SK-N-SH treated with all-trans-retinoic acid at 6 μM for 48 hours (cell line): ENCODE data around the gene GGNBP2.

ENCODE experiments used
- CSDC2 ChIP-seq: fragments of 250-450 bp; sonication (Bioruptor Pico); IDR thresholded peaks from 2 replicates; pipeline ENCODE4 v1.5.0; 2020; ENCODE audit warnings: mild to moderate bottlenecking, moderate library complexity
- ESRRG ChIP-seq: fragments of 250-450 bp; sonication (Bioruptor Pico); IDR thresholded peaks from 2 replicates; pipeline ENCODE4 v1.6.1; 2021; ENCODE audit warnings: mild to moderate bottlenecking
- GLIS3 ChIP-seq: fragments of 250-450 bp; sonication (Bioruptor Pico); IDR thresholded peaks from 2 replicates; pipeline ENCODE4 v1.5.0; 2020; ENCODE audit warnings: mild to moderate bottlenecking, moderate library complexity
- OSR1 ChIP-seq: fragments of 250-450 bp; sonication (Bioruptor Pico); IDR thresholded peaks from 2 replicates; pipeline ENCODE4 v1.8.0; 2022; ENCODE audit warnings: moderate library complexity, mild to moderate bottlenecking, inconsistent platforms
- RARB ChIP-seq: fragments of 250-450 bp; sonication (Bioruptor Pico); IDR thresholded peaks from 2 replicates; pipeline ENCODE4 v1.8.0; 2021; ENCODE audit warnings: mild to moderate bottlenecking, moderate library complexity
- TCF4 ChIP-seq: fragments of 250-450 bp; sonication (Bioruptor Pico); IDR thresholded peaks from 2 replicates; pipeline ENCODE4 v1.8.0; 2021; ENCODE audit warnings: mild to moderate bottlenecking, moderate library complexity, borderline replicate concordance
- TF ChIP-seq, protein P1 (sequence below): fragments of 250-450 bp; sonication (Bioruptor Pico); IDR thresholded peaks from 2 replicates; pipeline ENCODE4 v1.5.1; 2020; ENCODE audit warnings: low read depth, mild to moderate bottlenecking, moderate library complexity
- TF ChIP-seq, protein P2 (sequence below): fragments of 250-450 bp; sonication (Bioruptor Pico); IDR thresholded peaks from 2 replicates; pipeline ENCODE4 v1.8.0; 2020; ENCODE audit warnings: mild to moderate bottlenecking, moderate library complexity, borderline replicate concordance

DNA sequence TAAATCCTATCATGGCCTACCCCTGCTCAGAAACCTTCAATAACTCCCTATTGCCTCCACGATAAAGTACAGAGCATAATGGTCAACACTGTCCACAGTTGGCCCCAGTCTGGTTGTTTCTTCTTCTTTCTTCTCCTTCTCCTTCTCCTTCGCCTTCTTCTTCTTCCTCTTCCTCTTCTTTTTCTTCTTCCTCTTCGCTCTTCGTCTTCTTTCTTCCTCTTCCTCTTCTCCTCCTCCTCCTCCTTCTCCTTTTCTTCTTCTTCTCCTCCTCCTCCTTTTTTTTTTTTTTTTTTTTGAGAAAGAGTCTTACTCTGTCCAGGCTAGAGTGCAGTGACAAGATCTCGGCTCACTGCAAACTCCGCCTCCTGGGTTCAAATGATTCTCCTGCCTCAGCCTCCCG, 80.5 kb downstream of the GGNBP2 start:
- no peak for TF ChIP-seq CSDC2 (CRISPR knock-in tag)
- TF ChIP-seq ESRRG (CRISPR knock-in tag) = no peak
- TF ChIP-seq RARB = no peak
- no peak for TF ChIP-seq GLIS3 (CRISPR knock-in tag)
- TF ChIP-seq, protein P1, sequence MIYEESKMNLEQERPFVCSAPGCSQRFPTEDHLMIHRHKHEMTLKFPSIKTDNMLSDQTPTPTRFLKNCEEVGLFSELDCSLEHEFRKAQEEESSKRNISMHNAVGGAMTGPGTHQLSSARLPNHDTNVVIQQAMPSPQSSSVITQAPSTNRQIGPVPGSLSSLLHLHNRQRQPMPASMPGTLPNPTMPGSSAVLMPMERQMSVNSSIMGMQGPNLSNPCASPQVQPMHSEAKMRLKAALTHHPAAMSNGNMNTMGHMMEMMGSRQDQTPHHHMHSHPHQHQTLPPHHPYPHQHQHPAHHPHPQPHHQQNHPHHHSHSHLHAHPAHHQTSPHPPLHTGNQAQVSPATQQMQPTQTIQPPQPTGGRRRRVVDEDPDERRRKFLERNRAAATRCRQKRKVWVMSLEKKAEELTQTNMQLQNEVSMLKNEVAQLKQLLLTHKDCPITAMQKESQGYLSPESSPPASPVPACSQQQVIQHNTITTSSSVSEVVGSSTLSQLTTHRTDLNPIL (CRISPR knock-in tag) = no peak
- TF ChIP-seq, protein P2, sequence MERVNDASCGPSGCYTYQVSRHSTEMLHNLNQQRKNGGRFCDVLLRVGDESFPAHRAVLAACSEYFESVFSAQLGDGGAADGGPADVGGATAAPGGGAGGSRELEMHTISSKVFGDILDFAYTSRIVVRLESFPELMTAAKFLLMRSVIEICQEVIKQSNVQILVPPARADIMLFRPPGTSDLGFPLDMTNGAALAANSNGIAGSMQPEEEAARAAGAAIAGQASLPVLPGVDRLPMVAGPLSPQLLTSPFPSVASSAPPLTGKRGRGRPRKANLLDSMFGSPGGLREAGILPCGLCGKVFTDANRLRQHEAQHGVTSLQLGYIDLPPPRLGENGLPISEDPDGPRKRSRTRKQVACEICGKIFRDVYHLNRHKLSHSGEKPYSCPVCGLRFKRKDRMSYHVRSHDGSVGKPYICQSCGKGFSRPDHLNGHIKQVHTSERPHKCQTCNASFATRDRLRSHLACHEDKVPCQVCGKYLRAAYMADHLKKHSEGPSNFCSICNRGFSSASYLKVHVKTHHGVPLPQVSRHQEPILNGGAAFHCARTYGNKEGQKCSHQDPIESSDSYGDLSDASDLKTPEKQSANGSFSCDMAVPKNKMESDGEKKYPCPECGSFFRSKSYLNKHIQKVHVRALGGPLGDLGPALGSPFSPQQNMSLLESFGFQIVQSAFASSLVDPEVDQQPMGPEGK = no peak
- no peak for TF ChIP-seq TCF4 (CRISPR knock-in tag)
- no peak for TF ChIP-seq OSR1
